LNCAP (cell line): ENCODE results near the gene HMCES.

Source experiments
- TF ChIP-seq, protein P1 (sequence below): fragments of 450-650 bp; IDR thresholded peaks from 2 replicates; pipeline ENCODE4 v1.5.1; 2017; ENCODE audit warnings: mild to moderate bottlenecking

The HMCES gene

GRCh38 chr3:129352045-129352444 is 73.4 kb downstream of the HMCES start:
- TF ChIP-seq, protein P1, sequence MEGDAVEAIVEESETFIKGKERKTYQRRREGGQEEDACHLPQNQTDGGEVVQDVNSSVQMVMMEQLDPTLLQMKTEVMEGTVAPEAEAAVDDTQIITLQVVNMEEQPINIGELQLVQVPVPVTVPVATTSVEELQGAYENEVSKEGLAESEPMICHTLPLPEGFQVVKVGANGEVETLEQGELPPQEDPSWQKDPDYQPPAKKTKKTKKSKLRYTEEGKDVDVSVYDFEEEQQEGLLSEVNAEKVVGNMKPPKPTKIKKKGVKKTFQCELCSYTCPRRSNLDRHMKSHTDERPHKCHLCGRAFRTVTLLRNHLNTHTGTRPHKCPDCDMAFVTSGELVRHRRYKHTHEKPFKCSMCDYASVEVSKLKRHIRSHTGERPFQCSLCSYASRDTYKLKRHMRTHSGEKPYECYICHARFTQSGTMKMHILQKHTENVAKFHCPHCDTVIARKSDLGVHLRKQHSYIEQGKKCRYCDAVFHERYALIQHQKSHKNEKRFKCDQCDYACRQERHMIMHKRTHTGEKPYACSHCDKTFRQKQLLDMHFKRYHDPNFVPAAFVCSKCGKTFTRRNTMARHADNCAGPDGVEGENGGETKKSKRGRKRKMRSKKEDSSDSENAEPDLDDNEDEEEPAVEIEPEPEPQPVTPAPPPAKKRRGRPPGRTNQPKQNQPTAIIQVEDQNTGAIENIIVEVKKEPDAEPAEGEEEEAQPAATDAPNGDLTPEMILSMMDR: no peak

GRCh38 chr3:129352650-129353588 is 74.2 kb downstream of the HMCES start:
- TF ChIP-seq, protein P1: no peak

DNA sequence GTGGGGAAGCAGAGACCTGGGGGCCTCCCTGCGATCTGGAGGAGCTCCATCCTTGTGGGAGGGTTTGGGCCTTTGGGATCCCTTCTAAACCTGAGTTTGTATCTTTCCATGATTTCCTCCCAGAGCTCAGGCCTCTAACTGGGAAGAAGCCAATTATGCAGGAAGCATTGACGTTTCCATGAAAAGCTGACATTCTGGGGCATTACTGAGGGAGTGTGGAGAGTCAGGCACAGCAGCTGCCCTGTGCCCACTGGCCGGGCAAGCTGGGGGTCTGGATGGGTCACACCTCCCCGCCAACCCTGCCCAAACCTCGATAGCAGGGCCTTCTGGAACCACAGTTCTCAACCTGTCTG is 74.9 kb downstream of the HMCES start:
- TF ChIP-seq, protein P1: no peak
